Osteocyte (in vitro differentiated cells): ENCODE results near the gene NIT1. TPM values are rescaled to one million over a fixed set of nuclear protein-coding genes. Genes with fewer than 3 reads are reported as not detected.

Experiments
- DNase-seq: peaks from one replicate; pipeline ENCODE4 v3.0.0; 2021; ENCODE audit warnings: mixed read lengths; ENCODE audit not compliant: unreplicated experiment; ENCODE audit errors: extremely low spot score
- H3K27ac Mint-ChIP-seq: one replicate; pipeline ENCODE4 v1.8.0; 2021; ENCODE audit warnings: mild to moderate bottlenecking, mixed read lengths; ENCODE audit not compliant: unreplicated experiment
- H3K27me3 Mint-ChIP-seq: one replicate; pipeline ENCODE4 v1.8.0; 2021; ENCODE audit warnings: mixed read lengths; ENCODE audit not compliant: unreplicated experiment
- H3K36me3 Mint-ChIP-seq: one replicate; pipeline ENCODE4 v1.8.0; 2021; ENCODE audit warnings: mixed read lengths; ENCODE audit not compliant: unreplicated experiment
- H3K4me1 Mint-ChIP-seq: one replicate; pipeline ENCODE4 v1.8.0; 2021; ENCODE audit warnings: mixed read lengths; ENCODE audit not compliant: unreplicated experiment
- H3K4me3 Mint-ChIP-seq: one replicate; pipeline ENCODE4 v1.8.0; 2021; ENCODE audit warnings: mild to moderate bottlenecking, moderate library complexity, mixed read lengths; ENCODE audit not compliant: unreplicated experiment
- H3K9me3 Mint-ChIP-seq: one replicate; pipeline ENCODE4 v1.8.0; 2021; ENCODE audit warnings: mixed read lengths; ENCODE audit not compliant: unreplicated experiment
- total RNA-seq: library from RNA; stranded (reverse); gene quantifications from 2 replicates; pipeline ENCODE4 v1.2.1, GENCODE V29; 2021
- TF ChIP-seq, protein P1 (sequence below): fragments of 200-600 bp; sonication (generic); IDR thresholded peaks from 2 replicates; pipeline ENCODE4 v1.5.0; 2021; ENCODE audit warnings: antibody characterized with exemption, mild to moderate bottlenecking, moderate library complexity

Gene NIT1
- total RNA-seq, 1 donor from 2014 or later, result 33.2 TPM

DNA sequence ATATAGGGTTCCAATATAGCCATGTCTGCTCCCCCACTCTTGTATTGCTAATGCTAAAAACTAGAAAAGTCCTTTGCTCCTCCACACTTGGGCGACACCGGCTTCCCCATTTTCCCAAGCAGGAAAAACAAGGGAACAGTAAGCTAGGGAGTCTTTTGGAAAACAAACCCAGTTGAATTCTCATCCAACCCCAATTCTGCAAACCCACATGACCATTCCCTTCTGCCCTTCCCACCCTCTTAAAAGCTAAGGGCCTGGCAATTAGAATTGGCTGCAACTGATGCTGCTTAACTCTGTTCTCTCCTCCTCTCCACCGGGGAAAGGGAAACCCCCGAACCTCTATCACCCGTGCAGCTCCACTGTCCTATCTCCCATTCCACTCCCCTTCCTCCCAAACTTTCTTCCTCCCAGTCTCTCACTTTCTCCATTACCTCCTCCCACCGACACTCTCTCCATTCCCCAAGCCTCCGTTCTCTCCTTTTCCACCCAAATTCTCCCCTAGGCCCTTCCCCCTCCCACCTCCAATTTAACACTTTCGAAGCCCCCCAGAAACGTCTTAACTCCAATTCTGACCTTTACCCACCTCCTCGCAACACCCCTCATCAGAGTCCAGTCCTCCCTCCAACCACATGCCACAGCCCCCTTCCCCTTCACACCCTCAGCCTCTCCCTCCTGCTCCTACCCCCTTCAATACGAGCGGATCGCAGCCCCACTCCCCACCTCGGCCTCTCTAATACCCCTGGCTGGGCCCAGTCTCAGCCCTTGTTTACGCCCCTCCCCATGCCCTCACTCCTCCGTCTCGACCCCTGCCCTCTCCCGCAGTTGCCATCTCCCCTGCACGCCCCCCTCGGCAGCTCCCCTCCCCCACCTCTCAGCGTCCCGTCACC is 13.9 kb downstream of the NIT1 start:
- TF ChIP-seq, protein P1, sequence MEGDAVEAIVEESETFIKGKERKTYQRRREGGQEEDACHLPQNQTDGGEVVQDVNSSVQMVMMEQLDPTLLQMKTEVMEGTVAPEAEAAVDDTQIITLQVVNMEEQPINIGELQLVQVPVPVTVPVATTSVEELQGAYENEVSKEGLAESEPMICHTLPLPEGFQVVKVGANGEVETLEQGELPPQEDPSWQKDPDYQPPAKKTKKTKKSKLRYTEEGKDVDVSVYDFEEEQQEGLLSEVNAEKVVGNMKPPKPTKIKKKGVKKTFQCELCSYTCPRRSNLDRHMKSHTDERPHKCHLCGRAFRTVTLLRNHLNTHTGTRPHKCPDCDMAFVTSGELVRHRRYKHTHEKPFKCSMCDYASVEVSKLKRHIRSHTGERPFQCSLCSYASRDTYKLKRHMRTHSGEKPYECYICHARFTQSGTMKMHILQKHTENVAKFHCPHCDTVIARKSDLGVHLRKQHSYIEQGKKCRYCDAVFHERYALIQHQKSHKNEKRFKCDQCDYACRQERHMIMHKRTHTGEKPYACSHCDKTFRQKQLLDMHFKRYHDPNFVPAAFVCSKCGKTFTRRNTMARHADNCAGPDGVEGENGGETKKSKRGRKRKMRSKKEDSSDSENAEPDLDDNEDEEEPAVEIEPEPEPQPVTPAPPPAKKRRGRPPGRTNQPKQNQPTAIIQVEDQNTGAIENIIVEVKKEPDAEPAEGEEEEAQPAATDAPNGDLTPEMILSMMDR, result no peak
- DNase-seq, result no peak
- H3K27me3 Mint-ChIP-seq, result no peaks in the 10 kb centered on the region
- H3K36me3 Mint-ChIP-seq, result peaks cover 19% of the 10 kb centered on the region
- no peak overlapping the region for H3K4me3 Mint-ChIP-seq
- no peaks in the 10 kb centered on the region for H3K9me3 Mint-ChIP-seq
- no peak overlapping the region for H3K27ac Mint-ChIP-seq
- peaks cover 22% of the 10 kb centered on the region for H3K4me1 Mint-ChIP-seq

- Mint-ChIP-seq H3K36me3 (peaks cover 14% of the 10 kb centered on the region), H3K4me3 (no peak within 1 kb of the TSS), H3K27me3 (no peaks in the 10 kb centered on the region), H3K4me1 (peaks cover 22% of the 10 kb centered on the region), H3K9me3 (no peaks in the 10 kb centered on the region), H3K27ac (no peak within 1 kb of the TSS)
- TF ChIP-seq, protein P1, result peak; percentile 21
- peak; percentile 97 for DNase-seq
Measured at GRCh38 chr1:161132410-161133219, 14.7 kb downstream of the NIT1 start, which contains the start of gene DEDD. Gene DEDD (minus strand): TSS chr1:161132667. CDS start chr1:161124462, 8,205 bp downstream.

GRCh38 chr1:161133220-161133740 is 15.4 kb downstream of the NIT1 start:
- H3K27me3 Mint-ChIP-seq, result no peaks in the 10 kb centered on the region
- H3K27ac Mint-ChIP-seq, result no peak overlapping the region
- TF ChIP-seq, protein P1, result no peak
- H3K4me1 Mint-ChIP-seq, result peaks cover 22% of the 10 kb centered on the region
- DNase-seq, result no peak
- no peak overlapping the region for H3K4me3 Mint-ChIP-seq
- H3K9me3 Mint-ChIP-seq, result no peaks in the 10 kb centered on the region
- peaks cover 12% of the 10 kb centered on the region for H3K36me3 Mint-ChIP-seq

- Mint-ChIP-seq H3K27me3 (no peaks in the 10 kb centered on the region), H3K4me3 (no peak overlapping the region), H3K4me1 (no peaks in the 10 kb centered on the region), H3K36me3 (peaks cover 2% of the 10 kb centered on the region), H3K9me3 (no peaks in the 10 kb centered on the region), H3K27ac (no peak overlapping the region)
- TF ChIP-seq, protein P1, result no peak
- DNase-seq, result no peak
Measured at GRCh38 chr1:161137881-161138280, 20.0 kb downstream of the NIT1 start.

DNA sequence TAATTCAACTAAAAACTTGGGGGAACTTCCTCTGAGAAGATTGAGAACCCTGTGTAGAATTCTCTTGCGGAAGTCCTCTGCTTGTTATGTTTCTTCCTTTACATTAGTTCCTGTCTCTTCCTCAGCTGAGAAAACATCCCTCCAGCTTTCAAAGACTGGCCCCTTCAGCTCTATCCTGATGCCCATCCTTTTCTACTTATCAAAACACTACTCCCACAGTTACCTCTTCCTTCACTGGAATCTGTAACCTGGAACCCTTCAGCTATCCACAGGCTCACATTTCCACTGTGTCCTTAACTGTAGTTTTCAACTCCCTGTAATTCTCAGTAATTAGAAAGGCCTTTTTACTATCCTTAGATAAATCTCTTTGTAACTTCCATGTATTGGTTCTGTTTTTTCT is 20.5 kb downstream of the NIT1 start:
- no peak overlapping the region for H3K4me3 Mint-ChIP-seq
- no peak for DNase-seq
- TF ChIP-seq, protein P1, result no peak
- no peaks in the 10 kb centered on the region for H3K4me1 Mint-ChIP-seq
- H3K27ac Mint-ChIP-seq, result no peak overlapping the region
- H3K27me3 Mint-ChIP-seq, result no peaks in the 10 kb centered on the region
- H3K36me3 Mint-ChIP-seq, result peaks cover 2% of the 10 kb centered on the region
- no peaks in the 10 kb centered on the region for H3K9me3 Mint-ChIP-seq
